Endometrial microvascular endothelial cells (primary cell): ENCODE data around the gene CAMK1D. TPM values are rescaled to one million over a fixed set of nuclear protein-coding genes. Genes with fewer than 3 reads are reported as not detected.

ENCODE experiments used
- in situ Hi-C: cut with HindIII; loops from 2 replicates; pipeline ENCODE4 v1.10.0; 2017; ENCODE audit warnings: low sequenced_read_pairs, low pct_unique_long_range_greater_than_20kb; ENCODE audit errors: inconsistent ontology term
- total RNA-seq: library from RNA; depleted of rRNA; stranded (reverse); fragments of >200 nt; gene quantifications from one replicate; pipeline ENCODE4 v1.2.3, GENCODE V29; 2015; ENCODE audit errors: inconsistent ontology term

Gene CAMK1D
- total RNA-seq, 1 donor from 2014 or later, result 0.37 TPM

DNA sequence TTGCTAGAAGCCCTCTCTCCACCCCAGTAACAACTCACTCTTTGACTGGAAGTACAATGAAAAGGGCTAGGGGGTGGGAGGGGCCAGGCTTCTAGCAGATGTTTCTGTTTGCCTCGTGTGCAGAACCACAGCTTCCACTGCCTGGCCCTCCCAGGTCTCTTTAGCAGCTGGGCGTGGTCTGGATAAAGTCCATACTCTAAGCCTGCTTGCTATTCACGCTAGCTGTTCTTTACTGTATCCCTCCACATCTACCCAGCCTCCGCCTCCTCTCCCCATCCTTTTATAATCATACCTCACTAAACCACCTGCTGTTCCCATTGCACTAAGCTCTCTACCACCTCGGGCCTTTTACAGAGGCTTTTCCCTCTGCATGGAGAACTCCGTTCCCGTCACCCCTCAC is 288.8 kb downstream of the CAMK1D start:
- in situ Hi-C loops, result no loop called here

DNA sequence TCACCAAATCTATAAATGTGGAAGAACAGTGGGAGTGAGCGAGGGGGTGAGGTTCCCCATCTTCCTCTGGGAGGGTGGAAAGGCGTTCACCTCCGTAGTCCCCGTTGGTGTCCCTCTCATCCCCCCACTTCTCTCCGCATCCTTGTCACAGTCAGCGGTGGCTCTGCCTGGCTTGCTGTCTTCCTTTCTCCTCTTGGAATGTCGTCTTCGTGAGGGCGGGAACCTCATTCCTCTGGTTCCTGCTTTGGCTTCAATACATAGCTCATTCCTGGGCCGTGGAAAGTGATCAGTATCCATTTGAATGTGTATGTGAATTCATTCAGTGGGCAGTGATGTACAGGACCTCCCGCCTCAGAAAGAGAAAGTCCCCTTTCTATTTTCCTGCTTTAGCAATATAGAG is 289.4 kb downstream of the CAMK1D start:
- in situ Hi-C loops, result no loop called here

- in situ Hi-C loops, result no loop called here
Measured at GRCh38 chr10:12639996-12640944, 290.9 kb downstream of the CAMK1D start.

- in situ Hi-C loops, result no loop called here
Measured at GRCh38 chr10:12642036-12642435, 292.7 kb downstream of the CAMK1D start.

GRCh38 chr10:12643279-12643678 is 293.9 kb downstream of the CAMK1D start:
- in situ Hi-C loops, result no loop called here

DNA sequence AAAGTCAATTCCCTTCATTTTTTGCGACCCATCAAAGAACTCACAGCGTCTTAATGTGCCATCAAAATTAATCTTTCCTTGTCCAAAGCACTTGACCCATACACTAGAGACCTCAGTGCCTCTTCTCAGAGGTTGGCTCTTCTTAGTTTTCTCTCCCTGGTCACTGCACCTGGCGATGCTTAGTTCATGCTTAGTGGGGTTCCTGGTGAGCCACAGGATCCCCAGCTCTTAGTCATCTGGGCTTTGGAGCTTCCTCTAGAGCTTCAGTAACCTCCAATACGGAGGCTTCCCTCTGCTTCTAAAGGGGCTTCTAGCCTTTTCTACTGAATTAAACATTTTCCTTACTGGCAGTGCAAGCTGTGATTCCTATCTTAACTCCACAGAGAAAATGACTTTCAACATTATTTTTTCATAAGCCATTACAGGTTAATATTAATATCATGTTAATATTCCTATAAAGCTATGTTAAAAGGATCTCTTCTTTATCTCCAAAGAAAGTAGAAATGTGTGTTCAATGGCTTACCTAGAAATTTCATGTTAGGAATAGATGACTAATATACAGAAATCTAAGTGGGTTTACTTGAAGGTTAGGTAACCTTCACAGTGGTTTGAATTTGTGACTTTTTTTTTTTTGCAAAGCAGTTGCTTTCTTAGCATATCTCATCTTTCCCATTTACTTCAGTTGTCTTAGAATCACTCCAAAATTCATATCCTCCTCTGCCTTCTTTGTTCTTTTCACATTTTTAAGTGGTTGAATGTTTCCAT is 295.2 kb downstream of the CAMK1D start:
- in situ Hi-C loops, result no loop called here

- in situ Hi-C loops, result no loop called here
Measured at GRCh38 chr10:12645449-12645848, 296.1 kb downstream of the CAMK1D start.

- in situ Hi-C loops, result no loop called here
Measured at GRCh38 chr10:12649012-12649584, 299.8 kb downstream of the CAMK1D start.

GRCh38 chr10:12650122-12650521 is 300.8 kb downstream of the CAMK1D start:
- in situ Hi-C loops, result loop anchor here (10.0 kb wide), 1 partner anchor 225 kb away; no protein-coding TSS in a partner anchor

- in situ Hi-C loops, result loop anchor here (10.0 kb wide), 1 partner anchor 226 kb away; no protein-coding TSS in a partner anchor
Measured at GRCh38 chr10:12650538-12651298, 301.4 kb downstream of the CAMK1D start.

DNA sequence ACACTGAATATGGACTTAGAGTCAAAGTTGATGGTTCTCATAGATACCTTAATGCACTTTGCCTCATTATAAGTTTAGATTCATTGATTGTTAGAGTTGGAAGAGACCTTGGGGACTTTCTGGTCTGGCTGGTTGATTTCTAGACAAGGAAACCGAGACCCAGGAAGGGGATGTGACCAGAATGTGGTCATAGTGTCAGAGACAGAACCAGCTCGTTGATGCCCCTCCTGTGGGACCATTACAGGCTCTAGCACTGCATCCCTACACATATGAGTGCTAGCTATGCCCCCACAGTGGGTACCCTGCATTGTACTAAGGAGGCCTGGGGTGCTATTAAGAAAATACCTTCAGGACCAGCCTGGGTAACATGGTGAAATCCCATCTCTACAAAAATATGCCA is 306.6 kb downstream of the CAMK1D start:
- in situ Hi-C loops, result loop anchor here (10.0 kb wide), 1 partner anchor 231 kb away; no protein-coding TSS in a partner anchor

DNA sequence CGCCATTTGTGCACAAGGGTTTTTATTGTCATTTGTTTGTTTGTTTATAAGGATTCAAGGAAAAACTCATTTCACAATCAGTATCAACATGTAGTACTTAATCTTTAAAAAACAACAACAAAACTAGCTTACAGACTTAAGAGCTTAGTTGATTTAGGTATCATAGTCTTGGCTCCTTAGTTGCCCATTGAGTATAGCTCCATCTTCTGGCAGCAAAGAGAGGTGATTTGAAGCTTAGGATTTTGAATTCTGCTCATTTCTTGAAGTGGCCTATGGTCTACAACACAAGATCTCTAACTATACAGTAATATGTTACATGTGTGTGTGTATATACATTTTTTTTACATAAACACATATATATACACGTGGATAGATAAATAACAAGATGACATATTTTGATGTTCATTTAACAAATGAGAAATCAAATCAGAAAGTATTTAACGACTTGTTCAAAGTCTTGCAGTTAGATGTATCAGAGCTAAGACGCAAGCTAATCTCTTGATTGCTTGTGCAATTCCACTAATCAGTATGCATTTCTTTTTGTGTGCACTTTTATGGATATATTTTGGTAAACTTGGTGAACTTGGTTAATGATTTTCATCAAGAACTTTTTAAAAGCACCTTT is 307.3 kb downstream of the CAMK1D start:
- in situ Hi-C loops, result loop anchor here (10.0 kb wide), 1 partner anchor 232 kb away; no protein-coding TSS in a partner anchor

- in situ Hi-C loops, result loop anchor here (10.0 kb wide), 1 partner anchor 233 kb away; no protein-coding TSS in a partner anchor
Measured at GRCh38 chr10:12657489-12657888, 308.1 kb downstream of the CAMK1D start.

DNA sequence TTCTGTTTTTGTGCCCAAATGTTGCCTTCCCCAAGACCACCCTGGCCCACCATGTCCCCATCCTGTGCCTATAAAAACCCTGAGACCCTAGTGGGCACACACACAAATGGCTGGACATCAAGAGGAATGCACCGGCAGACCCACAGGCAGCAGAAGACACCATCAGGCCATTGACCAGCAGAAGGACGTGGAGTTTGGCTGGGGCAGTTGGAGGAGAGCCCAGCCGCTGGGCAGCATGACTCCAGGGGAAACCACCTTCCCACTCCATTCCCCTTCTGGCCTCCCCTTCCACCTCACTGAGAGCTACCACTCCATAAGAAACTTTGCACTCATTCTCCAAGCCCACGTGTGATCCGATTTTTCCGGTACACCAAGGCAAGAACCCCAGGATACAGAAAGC is 309.2 kb downstream of the CAMK1D start:
- in situ Hi-C loops, result loop anchor here (10.0 kb wide), 1 partner anchor 234 kb away; no protein-coding TSS in a partner anchor

GRCh38 chr10:12659706-12660105 is 310.4 kb downstream of the CAMK1D start:
- in situ Hi-C loops, result loop anchor here (10.0 kb wide), 1 partner anchor 235 kb away; no protein-coding TSS in a partner anchor

- in situ Hi-C loops, result no loop called here
Measured at GRCh38 chr10:12660812-12661211, 311.5 kb downstream of the CAMK1D start.

- in situ Hi-C loops, result no loop called here
Measured at GRCh38 chr10:12661671-12662070, 312.3 kb downstream of the CAMK1D start.

DNA sequence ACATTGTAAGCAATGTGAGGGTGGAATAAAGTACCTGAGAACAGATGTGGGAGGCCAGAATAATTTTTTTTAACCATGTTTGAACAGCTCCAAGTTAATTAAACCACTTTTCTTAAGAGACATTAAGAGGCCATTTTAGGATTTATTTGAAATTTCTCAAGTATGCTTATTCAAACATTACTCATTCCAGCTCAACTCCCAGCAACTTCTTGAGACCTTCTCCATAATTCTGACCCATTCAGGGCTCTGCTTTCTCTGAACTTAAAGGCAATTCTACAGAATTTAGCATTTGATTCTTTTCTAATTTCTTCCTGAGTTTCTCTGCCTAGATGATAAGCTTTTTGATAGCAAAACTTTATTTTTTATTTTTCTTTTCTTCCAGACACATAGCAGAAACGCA is 314.5 kb downstream of the CAMK1D start:
- in situ Hi-C loops, result no loop called here
